Measurements from ENCODE around the gene AVEN. TPM values are rescaled to one million over a fixed set of nuclear protein-coding genes. Genes with fewer than 3 reads are reported as not detected.

Gene AVEN
- total RNA-seq, 1 donor from 2014 or later: 8.9 TPM

GRCh38 chr15:33982516-33982915, 56.5 kb downstream of the AVEN start:
- H3K4me1 ChIP-seq: no peaks in the 10 kb centered on the region
- H3K27me3 ChIP-seq (ENCODE audit: low read depth): no peaks in the 10 kb centered on the region
- no peaks in the 10 kb centered on the region for H3K9me3 ChIP-seq
- H3K27ac ChIP-seq: no peak overlapping the region
- no peak overlapping the region for H3K4me3 ChIP-seq
- no peaks in the 10 kb centered on the region for H3K36me3 ChIP-seq
- intact Hi-C loops (cut with DNase I): no loop called here
- ATAC-seq (no peak), DNase-seq (no peak)
- TF ChIP-seq CTCF (IDR thresholded peaks at IDR 0.05): no peak

DNA sequence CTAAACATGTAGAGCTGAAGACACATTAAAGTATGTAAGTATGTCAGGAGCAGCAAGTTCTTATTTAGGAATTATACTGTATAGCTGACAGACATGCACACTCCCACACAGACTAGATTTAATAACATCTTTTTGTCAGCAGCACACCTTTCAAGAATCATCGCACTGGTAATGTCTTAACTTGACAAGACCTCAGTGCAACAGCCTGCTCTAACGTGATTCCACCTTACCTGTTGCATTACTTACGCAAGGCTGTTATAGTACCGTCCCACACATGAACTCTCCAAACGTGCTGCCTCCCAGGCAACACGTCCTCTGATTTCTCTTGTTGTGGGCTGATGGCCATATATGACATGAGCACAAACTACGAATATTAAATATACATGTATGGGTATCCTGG, 58.8 kb downstream of the AVEN start:
- Histone ChIP-seq H3K36me3 (no peaks in the 10 kb centered on the region), H3K9me3 (no peaks in the 10 kb centered on the region), H3K27me3 (ENCODE audit: low read depth) (no peaks in the 10 kb centered on the region), H3K27ac (no peak overlapping the region), H3K4me3 (no peak overlapping the region), H3K4me1 (no peaks in the 10 kb centered on the region)
- intact Hi-C loops (cut with DNase I): no loop called here
- no peak for TF ChIP-seq CTCF (IDR thresholded peaks at IDR 0.05)
- ATAC-seq (no peak), DNase-seq (no peak)

GRCh38 chr15:33975022-33975565, 63.9 kb downstream of the AVEN start:
- Histone ChIP-seq H3K27ac (no peak overlapping the region), H3K27me3 (ENCODE audit: low read depth) (no peaks in the 10 kb centered on the region), H3K36me3 (no peaks in the 10 kb centered on the region), H3K9me3 (no peaks in the 10 kb centered on the region), H3K4me1 (no peaks in the 10 kb centered on the region), H3K4me3 (no peak overlapping the region)
- no peak for DNase-seq
- no peak for TF ChIP-seq CTCF (IDR thresholded peaks at IDR 0.05)
- ATAC-seq: no peak
- intact Hi-C loops (cut with DNase I): no loop called here

DNA sequence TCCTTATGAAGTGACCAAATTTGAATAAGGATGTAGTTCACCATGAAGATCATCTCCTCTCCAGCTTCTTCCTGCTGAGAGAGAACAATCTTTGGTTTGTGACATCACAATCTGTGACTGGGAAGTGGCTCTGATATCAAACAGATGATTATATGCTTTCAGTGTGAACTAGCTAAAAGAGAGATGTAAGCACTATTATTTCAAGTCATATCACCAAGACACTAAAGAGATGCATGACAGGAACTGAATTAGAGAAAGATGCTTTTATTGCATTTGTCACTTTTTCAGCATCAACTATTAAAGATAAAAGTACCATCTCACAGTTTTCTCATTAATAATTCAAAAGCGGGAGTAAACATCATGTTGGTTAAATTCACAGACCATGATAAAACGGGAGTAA, 67.2 kb downstream of the AVEN start:
- Histone ChIP-seq H3K9me3 (no peaks in the 10 kb centered on the region), H3K4me3 (no peak overlapping the region), H3K36me3 (no peaks in the 10 kb centered on the region), H3K27ac (no peak overlapping the region), H3K4me1 (no peaks in the 10 kb centered on the region), H3K27me3 (ENCODE audit: low read depth) (no peaks in the 10 kb centered on the region)
- intact Hi-C loops (cut with DNase I): no loop called here
- no peak for ATAC-seq
- no peak for TF ChIP-seq CTCF (IDR thresholded peaks at IDR 0.05)
- no peak for DNase-seq

DNA sequence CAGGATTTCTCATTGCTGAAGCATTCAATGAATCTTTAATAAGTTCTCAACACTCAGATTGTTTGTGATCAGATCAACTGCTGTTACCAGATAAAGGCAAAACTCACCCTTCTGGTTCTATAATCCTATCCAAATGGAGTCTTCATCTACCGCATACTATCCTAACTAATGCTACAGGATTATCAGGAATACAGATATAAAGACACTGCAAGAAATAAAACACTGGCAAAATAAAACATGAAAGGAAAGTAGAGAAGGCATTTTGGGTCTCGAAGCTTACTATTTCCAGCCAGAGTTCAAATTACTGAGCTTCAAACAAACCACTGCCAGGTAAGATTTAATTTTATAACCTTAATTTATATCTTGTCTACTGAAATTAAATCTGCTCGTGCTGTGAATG, 70.2 kb downstream of the AVEN start:
- intact Hi-C loops (cut with DNase I): no loop called here

More for the DNA sequence above, 70.2 kb downstream of the AVEN start:
- no peak for TF ChIP-seq CTCF (IDR thresholded peaks at IDR 0.05)
- Histone ChIP-seq H3K9me3 (no peaks in the 10 kb centered on the region), H3K27me3 (ENCODE audit: low read depth) (no peaks in the 10 kb centered on the region), H3K36me3 (no peaks in the 10 kb centered on the region), H3K4me3 (no peak overlapping the region), H3K4me1 (no peaks in the 10 kb centered on the region), H3K27ac (no peak overlapping the region)
- DNase-seq (no peak), ATAC-seq (no peak)

Measured in lower lobe of right lung (tissue), 2 donors.